ENCODE measurements around the gene HDAC4.

The HDAC4 gene

GRCh38 chr2:239059854-239060253, 341.0 kb downstream of the HDAC4 start:
- no peak overlapping the region for H3K4me2 ChIP-seq (ENCODE audit: low read length)
- H4K91ac ChIP-seq (ENCODE audit: low read depth, low read length): no peak overlapping the region
- no peak overlapping the region for H3K14ac ChIP-seq (ENCODE audit: low read length)
- no peak overlapping the region for H2BK5ac ChIP-seq (ENCODE audit: low read depth, low read length, poor library complexity)
- no peak overlapping the region for H4K12ac ChIP-seq (ENCODE audit: low read depth, low read length)
- no peak overlapping the region for H3K27ac ChIP-seq (ENCODE audit: low read depth, low read length)
- H3K4ac ChIP-seq (ENCODE audit: low read depth, low read length): no peak overlapping the region
- no peaks in the 10 kb centered on the region for H3K27me3 ChIP-seq (ENCODE audit: insufficient read depth, low read length)
- H3K18ac ChIP-seq (ENCODE audit: low read length): no peak overlapping the region
- no peak overlapping the region for H3K23ac ChIP-seq (ENCODE audit: low read length)
- no peak overlapping the region for H3K4me3 ChIP-seq (ENCODE audit: low read depth, low read length)
- no peaks in the 10 kb centered on the region for H3K79me2 ChIP-seq (ENCODE audit: control insufficient read depth, insufficient read depth, low read length, poor library complexity)
- no peak overlapping the region for H3K9ac ChIP-seq (ENCODE audit: low read length)
- H2BK120ac ChIP-seq (ENCODE audit: insufficient read depth, low read length, poor library complexity): no peak overlapping the region
- H3K79me1 ChIP-seq (ENCODE audit: low read length): no peaks in the 10 kb centered on the region
- H3K36me3 ChIP-seq (ENCODE audit: control insufficient read depth in 1 of 2, insufficient read depth in 2 of 2, low read length in 2 of 2): no peaks in the 10 kb centered on the region
- no peak overlapping the region for H4K8ac ChIP-seq (ENCODE audit: low read depth, low read length)
- DNase-seq: no peak
- H2AK5ac ChIP-seq (ENCODE audit: low read length): no peak overlapping the region
- no peaks in the 10 kb centered on the region for H3K4me1 ChIP-seq (ENCODE audit: control insufficient read depth in 1 of 2, insufficient read depth in 2 of 2, low read length in 2 of 2)
- H3K9me3 ChIP-seq (ENCODE audit: insufficient read depth, low read depth, low read length): peaks cover 6% of the 10 kb centered on the region
- H2AFZ ChIP-seq (ENCODE audit: insufficient read depth, low read length, poor library complexity): no peak overlapping the region
- WGBS (ENCODE audit: extremely low coverage, insufficient coverage, insufficient read length): no CpG with 5 or more reads among the region's 12 CpGs
- H2BK12ac ChIP-seq (ENCODE audit: low read length): no peak overlapping the region

DNA sequence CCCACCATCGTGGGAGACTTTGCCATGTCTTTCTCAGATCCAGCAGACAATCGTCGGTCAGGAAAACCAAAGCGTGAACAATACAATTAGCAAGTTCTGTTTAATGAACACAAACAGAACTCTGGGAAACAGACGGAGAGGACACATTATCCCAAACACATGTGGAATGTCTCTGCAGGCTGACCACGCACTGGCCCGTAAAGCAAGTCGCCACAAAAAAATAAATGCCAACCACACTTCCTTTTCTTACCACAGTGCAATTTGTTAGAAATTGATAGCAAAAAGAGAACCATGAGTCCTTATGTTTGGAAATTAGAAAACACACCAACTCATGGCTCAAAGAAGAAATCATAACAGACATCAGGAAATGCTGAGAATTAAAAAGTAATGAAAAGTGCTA, 342.1 kb downstream of the HDAC4 start:
- no peak overlapping the region for H3K14ac ChIP-seq (ENCODE audit: low read length)
- no peak for DNase-seq
- peaks cover 0 to 5% of the 10 kb centered on the region in 2 experiments for H3K36me3 ChIP-seq (ENCODE audit: control insufficient read depth in 1 of 2, insufficient read depth in 2 of 2, low read length in 2 of 2)
- no peaks in the 10 kb centered on the region for H3K79me1 ChIP-seq (ENCODE audit: low read length)
- no peak overlapping the region for H4K12ac ChIP-seq (ENCODE audit: low read depth, low read length)
- no peak overlapping the region for H3K4me2 ChIP-seq (ENCODE audit: low read length)
- no peak overlapping the region for H3K18ac ChIP-seq (ENCODE audit: low read length)
- no CpG with 5 or more reads among the region's 8 CpGs for WGBS (ENCODE audit: extremely low coverage, insufficient coverage, insufficient read length)
- H3K4me3 ChIP-seq (ENCODE audit: low read depth, low read length): no peak overlapping the region
- H4K8ac ChIP-seq (ENCODE audit: low read depth, low read length): no peak overlapping the region
- no peak overlapping the region for H3K23ac ChIP-seq (ENCODE audit: low read length)
- no peak overlapping the region for H4K91ac ChIP-seq (ENCODE audit: low read depth, low read length)
- H3K9me3 ChIP-seq (ENCODE audit: insufficient read depth, low read depth, low read length): peaks cover 6% of the 10 kb centered on the region
- no peak overlapping the region for H2BK12ac ChIP-seq (ENCODE audit: low read length)
- H3K9ac ChIP-seq (ENCODE audit: low read length): no peak overlapping the region
- H3K4me1 ChIP-seq (ENCODE audit: control insufficient read depth in 1 of 2, insufficient read depth in 2 of 2, low read length in 2 of 2): no peaks in the 10 kb centered on the region
- H3K4ac ChIP-seq (ENCODE audit: low read depth, low read length): no peak overlapping the region
- H3K27me3 ChIP-seq (ENCODE audit: insufficient read depth, low read length): no peaks in the 10 kb centered on the region
- no peaks in the 10 kb centered on the region for H3K79me2 ChIP-seq (ENCODE audit: control insufficient read depth, insufficient read depth, low read length, poor library complexity)
- H2AK5ac ChIP-seq (ENCODE audit: low read length): no peak overlapping the region
- H2BK120ac ChIP-seq (ENCODE audit: insufficient read depth, low read length, poor library complexity): no peak overlapping the region
- no peak overlapping the region for H3K27ac ChIP-seq (ENCODE audit: low read depth, low read length)
- H2AFZ ChIP-seq (ENCODE audit: insufficient read depth, low read length, poor library complexity): no peak overlapping the region
- H2BK5ac ChIP-seq (ENCODE audit: low read depth, low read length, poor library complexity): no peak overlapping the region

GRCh38 chr2:239057533-239057932, 343.3 kb downstream of the HDAC4 start:
- H3K9me3 ChIP-seq (ENCODE audit: insufficient read depth, low read depth, low read length): peaks cover 6% of the 10 kb centered on the region
- no peak overlapping the region for H4K8ac ChIP-seq (ENCODE audit: low read depth, low read length)
- H3K18ac ChIP-seq (ENCODE audit: low read length): no peak overlapping the region
- no peak for DNase-seq
- no peak overlapping the region for H3K9ac ChIP-seq (ENCODE audit: low read length)
- no peak overlapping the region for H4K91ac ChIP-seq (ENCODE audit: low read depth, low read length)
- no peak overlapping the region for H2BK5ac ChIP-seq (ENCODE audit: low read depth, low read length, poor library complexity)
- no peak overlapping the region for H4K12ac ChIP-seq (ENCODE audit: low read depth, low read length)
- H3K23ac ChIP-seq (ENCODE audit: low read length): no peak overlapping the region
- no peaks in the 10 kb centered on the region for H3K79me1 ChIP-seq (ENCODE audit: low read length)
- no CpG with 5 or more reads among the region's 2 CpGs for WGBS (ENCODE audit: extremely low coverage, insufficient coverage, insufficient read length)
- H2BK120ac ChIP-seq (ENCODE audit: insufficient read depth, low read length, poor library complexity): no peak overlapping the region
- H2AK5ac ChIP-seq (ENCODE audit: low read length): no peak overlapping the region
- H3K79me2 ChIP-seq (ENCODE audit: control insufficient read depth, insufficient read depth, low read length, poor library complexity): no peaks in the 10 kb centered on the region
- H3K4me3 ChIP-seq (ENCODE audit: low read depth, low read length): no peak overlapping the region
- no peak overlapping the region for H3K27ac ChIP-seq (ENCODE audit: low read depth, low read length)
- H3K27me3 ChIP-seq (ENCODE audit: insufficient read depth, low read length): no peaks in the 10 kb centered on the region
- no peak overlapping the region for H2BK12ac ChIP-seq (ENCODE audit: low read length)
- H3K14ac ChIP-seq (ENCODE audit: low read length): no peak overlapping the region
- no peak overlapping the region for H3K4me2 ChIP-seq (ENCODE audit: low read length)
- H3K36me3 ChIP-seq (ENCODE audit: control insufficient read depth in 1 of 2, insufficient read depth in 2 of 2, low read length in 2 of 2): peaks cover 2 to 7% of the 10 kb centered on the region in 2 experiments
- H3K4ac ChIP-seq (ENCODE audit: low read depth, low read length): no peak overlapping the region
- no peak overlapping the region for H2AFZ ChIP-seq (ENCODE audit: insufficient read depth, low read length, poor library complexity)
- H3K4me1 ChIP-seq (ENCODE audit: control insufficient read depth in 1 of 2, insufficient read depth in 2 of 2, low read length in 2 of 2): no peaks in the 10 kb centered on the region

DNA sequence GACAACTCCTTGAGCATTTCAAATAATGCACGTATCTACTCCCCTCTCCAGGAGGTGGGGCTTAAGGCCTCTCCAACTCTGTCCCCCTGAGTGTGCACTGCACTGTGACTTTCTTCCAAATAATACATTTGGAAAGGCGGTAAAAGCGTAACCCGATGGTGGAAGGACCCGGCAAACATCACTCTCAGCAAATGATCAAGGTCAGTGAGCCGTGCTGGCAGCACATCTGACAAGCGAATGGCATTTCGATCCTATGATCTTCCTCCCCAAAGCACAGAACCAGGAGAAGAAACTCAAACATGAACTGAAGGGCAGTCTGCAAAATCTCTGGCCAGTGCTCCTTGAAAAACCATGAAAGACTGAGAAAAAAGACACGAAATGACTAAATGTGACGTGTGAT, 344.2 kb downstream of the HDAC4 start:
- Histone ChIP-seq H3K79me2 (ENCODE audit: control insufficient read depth, insufficient read depth, low read length, poor library complexity) (no peaks in the 10 kb centered on the region), H3K27ac (ENCODE audit: low read depth, low read length) (no peak overlapping the region), H3K9me3 (ENCODE audit: insufficient read depth, low read depth, low read length) (peaks cover 6% of the 10 kb centered on the region), H3K27me3 (ENCODE audit: insufficient read depth, low read length) (no peaks in the 10 kb centered on the region), H2AK5ac (ENCODE audit: low read length) (no peak overlapping the region), H3K9ac (ENCODE audit: low read length) (no peak overlapping the region), H4K91ac (ENCODE audit: low read depth, low read length) (no peak overlapping the region), H3K18ac (ENCODE audit: low read length) (no peak overlapping the region), H4K8ac (ENCODE audit: low read depth, low read length) (no peak overlapping the region), H3K79me1 (ENCODE audit: low read length) (no peaks in the 10 kb centered on the region), H2BK12ac (ENCODE audit: low read length) (no peak overlapping the region), H2BK5ac (ENCODE audit: low read depth, low read length, poor library complexity) (no peak overlapping the region), H4K12ac (ENCODE audit: low read depth, low read length) (no peak overlapping the region), H2AFZ (ENCODE audit: insufficient read depth, low read length, poor library complexity) (no peak overlapping the region), H3K14ac (ENCODE audit: low read length) (no peak overlapping the region), H3K4me3 (ENCODE audit: low read depth, low read length) (no peak overlapping the region), H3K23ac (ENCODE audit: low read length) (no peak overlapping the region), H3K4me2 (ENCODE audit: low read length) (no peak overlapping the region), H3K4ac (ENCODE audit: low read depth, low read length) (no peak overlapping the region), H3K4me1 (ENCODE audit: control insufficient read depth in 1 of 2, insufficient read depth in 2 of 2, low read length in 2 of 2) (no peaks in the 10 kb centered on the region), H2BK120ac (ENCODE audit: insufficient read depth, low read length, poor library complexity) (no peak overlapping the region), H3K36me3 (ENCODE audit: control insufficient read depth in 1 of 2, insufficient read depth in 2 of 2, low read length in 2 of 2) (peaks cover 2 to 8% of the 10 kb centered on the region in 2 experiments)
- WGBS (ENCODE audit: extremely low coverage, insufficient coverage, insufficient read length): no CpG with 5 or more reads among the region's 10 CpGs
- DNase-seq: no peak
